ENCODE results near the gene KLF5.

The KLF5 gene

DNA sequence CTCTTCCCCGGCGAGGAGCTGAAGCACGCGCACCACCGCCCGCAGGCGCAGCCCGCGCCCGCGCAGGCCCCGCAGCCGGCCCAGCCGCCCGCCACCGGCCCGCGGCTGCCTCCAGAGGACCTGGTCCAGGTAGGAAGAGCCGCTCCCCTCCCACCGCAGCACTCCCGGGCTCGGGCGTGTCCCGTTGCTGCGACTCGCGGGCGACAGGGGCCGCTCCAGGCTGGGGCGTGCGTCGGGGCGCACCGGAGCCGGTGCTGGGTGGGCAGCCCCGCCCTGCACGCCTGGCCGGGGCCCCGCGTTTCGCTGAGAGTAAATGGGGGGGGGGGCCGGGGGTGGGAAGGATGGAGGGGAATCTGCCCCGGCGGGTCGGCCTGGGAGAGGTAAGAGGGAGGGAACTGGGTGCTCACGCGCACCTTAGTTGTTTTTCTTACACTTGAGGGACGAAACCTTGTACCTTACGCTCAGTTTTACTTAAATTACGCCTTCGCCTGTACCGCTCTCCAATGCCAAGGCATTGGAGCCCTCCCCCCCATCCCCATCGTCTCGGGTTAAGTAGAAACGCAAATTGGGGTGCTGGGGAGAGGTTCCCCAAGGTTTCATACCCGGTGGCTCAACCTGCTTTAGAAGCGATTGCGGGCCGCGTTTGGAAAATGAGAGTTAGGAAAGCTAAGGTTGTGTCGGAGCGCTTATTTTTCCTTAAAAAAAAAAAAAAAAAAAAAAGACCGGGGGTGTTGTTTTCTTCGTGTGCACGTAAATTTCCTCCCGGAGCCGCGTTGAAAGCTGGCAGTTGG is 850 bp downstream of the KLF5 start:
- Histone ChIP-seq H3K4me1 (ENCODE audit: insufficient read depth, low read length, poor library complexity, severe bottlenecking) (no peaks in the 10 kb centered on the region), H3K9me2 (replicated peaks; ENCODE audit: low read depth, low read length) (no peaks in the 10 kb centered on the region), H3K9ac (ENCODE audit: low read depth, low read length, poor library complexity, severe bottlenecking) (no peak overlapping the region), H4K20me1 (ENCODE audit: insufficient read depth, low read length, poor library complexity, severe bottlenecking) (no peaks in the 10 kb centered on the region), H2AFZ (ENCODE audit: low read length) (no peak overlapping the region), H3K79me2 (ENCODE audit: insufficient read depth, low read length) (no peaks in the 10 kb centered on the region), H3K9me3 (ENCODE audit: insufficient read depth, low read depth, low read length) (no peaks in the 10 kb centered on the region), H3K36me3 (ENCODE audit: insufficient read depth, low read length) (no peaks in the 10 kb centered on the region), H3K4me2 (ENCODE audit: low read depth, low read length, poor library complexity, severe bottlenecking) (peak overlapping the region; percentile 42), H3F3A (ENCODE audit: low read depth) (no peaks in the 10 kb centered on the region), H3K27me3 (ENCODE audit: insufficient read depth, low read length, poor library complexity, severe bottlenecking) (peaks cover 5% of the 10 kb centered on the region), H3K4me3 (ENCODE audit: low read length, poor library complexity, severe bottlenecking) (peak overlapping the region; percentile 73)
- TF ChIP-seq, protein P1, sequence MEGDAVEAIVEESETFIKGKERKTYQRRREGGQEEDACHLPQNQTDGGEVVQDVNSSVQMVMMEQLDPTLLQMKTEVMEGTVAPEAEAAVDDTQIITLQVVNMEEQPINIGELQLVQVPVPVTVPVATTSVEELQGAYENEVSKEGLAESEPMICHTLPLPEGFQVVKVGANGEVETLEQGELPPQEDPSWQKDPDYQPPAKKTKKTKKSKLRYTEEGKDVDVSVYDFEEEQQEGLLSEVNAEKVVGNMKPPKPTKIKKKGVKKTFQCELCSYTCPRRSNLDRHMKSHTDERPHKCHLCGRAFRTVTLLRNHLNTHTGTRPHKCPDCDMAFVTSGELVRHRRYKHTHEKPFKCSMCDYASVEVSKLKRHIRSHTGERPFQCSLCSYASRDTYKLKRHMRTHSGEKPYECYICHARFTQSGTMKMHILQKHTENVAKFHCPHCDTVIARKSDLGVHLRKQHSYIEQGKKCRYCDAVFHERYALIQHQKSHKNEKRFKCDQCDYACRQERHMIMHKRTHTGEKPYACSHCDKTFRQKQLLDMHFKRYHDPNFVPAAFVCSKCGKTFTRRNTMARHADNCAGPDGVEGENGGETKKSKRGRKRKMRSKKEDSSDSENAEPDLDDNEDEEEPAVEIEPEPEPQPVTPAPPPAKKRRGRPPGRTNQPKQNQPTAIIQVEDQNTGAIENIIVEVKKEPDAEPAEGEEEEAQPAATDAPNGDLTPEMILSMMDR (conservative IDR thresholded peaks at IDR 0.05; ENCODE audit: low read length): no peak
- TF ChIP-seq EZH2phosphoT487 (IDR thresholded peaks at IDR 0.05; ENCODE audit: borderline replicate concordance): no peak

DNA sequence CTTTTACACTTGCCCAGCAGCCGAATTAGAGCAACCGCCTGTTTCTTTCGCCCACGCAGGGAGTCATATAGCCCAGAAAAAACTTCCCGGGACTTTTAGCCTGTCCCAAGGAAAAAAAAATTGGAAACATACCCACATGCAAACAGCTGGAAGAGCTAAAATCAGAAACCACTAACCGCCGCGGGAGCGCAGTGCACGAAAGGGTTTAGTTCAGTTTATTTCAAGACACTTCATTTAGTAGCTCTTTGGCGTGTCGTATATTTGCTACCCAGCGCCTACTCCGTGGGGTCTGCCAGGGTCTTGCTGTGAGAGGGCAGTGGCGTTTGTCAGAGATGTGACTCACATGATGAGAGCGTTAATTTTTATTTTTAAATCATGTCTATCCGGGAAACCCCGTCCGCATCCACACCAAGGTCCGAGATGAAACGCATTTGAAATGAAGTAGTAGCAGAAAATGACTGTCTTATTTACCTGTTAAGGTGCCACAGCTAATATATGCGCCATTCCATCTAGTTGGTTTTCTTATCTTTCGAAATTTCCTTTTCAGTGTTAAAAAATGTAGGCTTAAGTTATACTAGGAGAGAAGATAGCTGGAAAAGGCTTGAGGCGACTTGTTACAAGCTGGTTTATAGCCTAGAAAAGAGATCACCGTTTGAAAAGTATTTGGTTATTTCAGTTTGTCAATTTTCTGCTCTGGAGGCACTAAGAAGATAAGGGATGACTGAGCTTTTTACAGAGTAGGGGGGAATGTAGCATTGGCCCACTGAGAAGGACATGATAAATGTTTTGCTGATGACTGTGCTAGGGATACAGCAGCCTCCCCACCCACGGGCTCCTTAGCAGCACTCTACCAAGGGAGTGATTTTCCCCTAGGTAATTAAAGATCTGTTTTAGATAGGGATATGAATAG is 1.7 kb downstream of the KLF5 start:
- no peak overlapping the region for H3K9ac ChIP-seq (ENCODE audit: low read depth, low read length, poor library complexity, severe bottlenecking)
- H3K79me2 ChIP-seq (ENCODE audit: insufficient read depth, low read length): no peaks in the 10 kb centered on the region
- H3K9me2 ChIP-seq (replicated peaks; ENCODE audit: low read depth, low read length): no peaks in the 10 kb centered on the region
- peak overlapping the region; percentile 42 for H3K4me2 ChIP-seq (ENCODE audit: low read depth, low read length, poor library complexity, severe bottlenecking)
- H4K20me1 ChIP-seq (ENCODE audit: insufficient read depth, low read length, poor library complexity, severe bottlenecking): no peaks in the 10 kb centered on the region
- no peaks in the 10 kb centered on the region for H3K4me1 ChIP-seq (ENCODE audit: insufficient read depth, low read length, poor library complexity, severe bottlenecking)
- no peak overlapping the region for H3K4me3 ChIP-seq (ENCODE audit: low read length, poor library complexity, severe bottlenecking)
- H3K9me3 ChIP-seq (ENCODE audit: insufficient read depth, low read depth, low read length): no peaks in the 10 kb centered on the region
- H3F3A ChIP-seq (ENCODE audit: low read depth): no peaks in the 10 kb centered on the region
- TF ChIP-seq, protein P1 (conservative IDR thresholded peaks at IDR 0.05; ENCODE audit: low read length): no peak
- TF ChIP-seq EZH2phosphoT487 (IDR thresholded peaks at IDR 0.05; ENCODE audit: borderline replicate concordance): no peak
- no peak overlapping the region for H2AFZ ChIP-seq (ENCODE audit: low read length)
- H3K27me3 ChIP-seq (ENCODE audit: insufficient read depth, low read length, poor library complexity, severe bottlenecking): peaks cover 5% of the 10 kb centered on the region
- H3K36me3 ChIP-seq (ENCODE audit: insufficient read depth, low read length): no peaks in the 10 kb centered on the region

DNA sequence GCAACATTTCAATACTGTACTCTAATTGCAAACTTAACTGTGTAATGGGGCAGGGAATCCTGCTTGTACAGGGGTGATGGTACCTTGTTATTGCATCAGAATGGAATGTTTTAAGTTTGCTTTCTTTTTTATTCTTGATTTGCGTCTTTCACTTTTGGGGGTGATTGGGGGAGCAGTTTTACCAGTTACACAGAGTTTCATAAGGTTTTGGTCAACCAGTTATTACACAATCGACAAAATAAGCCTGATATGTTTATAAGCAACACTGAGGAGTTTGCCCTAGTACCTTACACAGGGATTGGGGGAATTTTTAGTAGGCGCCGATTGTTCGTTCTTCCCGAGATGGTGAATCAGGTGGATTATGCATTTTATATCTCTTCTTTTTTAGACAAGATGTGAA is 2.7 kb downstream of the KLF5 start:
- Histone ChIP-seq H3K9me3 (ENCODE audit: insufficient read depth, low read depth, low read length) (no peaks in the 10 kb centered on the region), H3K4me1 (ENCODE audit: insufficient read depth, low read length, poor library complexity, severe bottlenecking) (no peaks in the 10 kb centered on the region), H4K20me1 (ENCODE audit: insufficient read depth, low read length, poor library complexity, severe bottlenecking) (no peaks in the 10 kb centered on the region), H3F3A (ENCODE audit: low read depth) (no peaks in the 10 kb centered on the region), H3K9me2 (replicated peaks; ENCODE audit: low read depth, low read length) (no peaks in the 10 kb centered on the region), H3K4me2 (ENCODE audit: low read depth, low read length, poor library complexity, severe bottlenecking) (no peak overlapping the region), H3K79me2 (ENCODE audit: insufficient read depth, low read length) (no peaks in the 10 kb centered on the region), H3K4me3 (ENCODE audit: low read length, poor library complexity, severe bottlenecking) (no peak overlapping the region), H3K27me3 (ENCODE audit: insufficient read depth, low read length, poor library complexity, severe bottlenecking) (peaks cover 5% of the 10 kb centered on the region), H2AFZ (ENCODE audit: low read length) (no peak overlapping the region), H3K36me3 (ENCODE audit: insufficient read depth, low read length) (no peaks in the 10 kb centered on the region), H3K9ac (ENCODE audit: low read depth, low read length, poor library complexity, severe bottlenecking) (no peak overlapping the region)
- no peak for TF ChIP-seq EZH2phosphoT487 (IDR thresholded peaks at IDR 0.05; ENCODE audit: borderline replicate concordance)
- TF ChIP-seq, protein P1 (conservative IDR thresholded peaks at IDR 0.05; ENCODE audit: low read length): no peak

All from Loucy (cell line).